Panc1 (cell line): Measurements from ENCODE around the gene ZNF407. TPM values are rescaled to one million over a fixed set of nuclear protein-coding genes. Genes with fewer than 3 reads are reported as not detected.
"Not testable (repeated sequence)": the region's sequence is repeated elsewhere in the genome, so short reads cannot be mapped to it uniquely, and the experiment has no call there.

Experiments
- ATAC-seq: fragments of 200-7000 bp; cut with Tn5 transposase; 2 replicates; pipeline ENCODE4 v1.9.1; 2020; ENCODE audit warnings: mild to moderate bottlenecking, moderate library complexity
- BruUV-seq: library from RNA; stranded (reverse); fragments of 400-500 nt; replicated peaks from 2 replicates; lab custom pipeline; 2021; lab: Mats Ljungman, UMichigan
- CTCF ChIA-PET: fragments of 300-600 bp; sonication (Branson Sonifier 250); formaldehyde crosslinking; loops from one replicate; lab custom pipeline; 2022; ENCODE audit warnings: antibody characterized with exemption; lab: Charles Lee
- POLR2A ChIA-PET: fragments of 300-600 bp; sonication (Branson Sonifier 250); formaldehyde crosslinking; loops from one replicate; lab custom pipeline; 2022; ENCODE audit warnings: antibody characterized with exemption; lab: Charles Lee
- DNase-seq: peaks from one replicate; pipeline ENCODE4 v3.0.0-alpha.2; 2010; ENCODE audit warnings: low read depth, low spot score
- H3K27ac ChIP-seq: 2 replicates; pipeline ENCODE4 v1.5.1; 2011; ENCODE audit warnings: mild to moderate bottlenecking, low read length, inconsistent platforms
- H3K27me3 ChIP-seq: fragments of 200-500 bp; sonication (Bioruptor generic); 2 replicates; pipeline ENCODE4 v1.6.0; 2014; ENCODE audit warnings: low read length, inconsistent platforms; ENCODE audit not compliant: control insufficient read depth, insufficient read depth
- H3K36me3 ChIP-seq: fragments of 200-500 bp; sonication (Bioruptor generic); 2 replicates; pipeline ENCODE4 v1.5.1; 2014; ENCODE audit warnings: inconsistent platforms, mild to moderate bottlenecking, low read length, moderate library complexity; ENCODE audit not compliant: control insufficient read depth, insufficient read depth
- H3K4me1 ChIP-seq: 2 replicates; pipeline ENCODE4 v1.5.1; 2011; ENCODE audit warnings: inconsistent platforms, mild to moderate bottlenecking, low read length, moderate library complexity; ENCODE audit not compliant: control insufficient read depth, insufficient read depth
- H3K4me3 ChIP-seq, 2 experiments: 2 replicates each; pipeline ENCODE4 v1.5.1; 2011 to 2012; ENCODE audit warnings: low read depth in 2 of 2, low read length in 2 of 2, mild to moderate bottlenecking in 2 of 2, inconsistent platforms in 1 of 2, moderate library complexity in 1 of 2
- H3K9me3 ChIP-seq: fragments of 200-500 bp; sonication (Bioruptor generic); 2 replicates; pipeline ENCODE4 v1.5.1; 2014; ENCODE audit warnings: low read depth, mild to moderate bottlenecking, inconsistent platforms, low read length, moderate library complexity; ENCODE audit not compliant: control insufficient read depth, insufficient read depth
- CTCF ChIP-seq: fragments of 450-650 bp; IDR thresholded peaks from 2 replicates; pipeline ENCODE4 v1.5.1; 2017; ENCODE audit warnings: mild to moderate bottlenecking
- POLR2AphosphoS5 ChIP-seq: IDR thresholded peaks from 2 replicates; pipeline ENCODE4 v1.6.1; 2012; ENCODE audit warnings: mild to moderate bottlenecking, low read depth, low read length, moderate library complexity
- REST ChIP-seq, 2 experiments: IDR thresholded peaks; 2 replicates each; pipeline ENCODE4 v1.6.1; 2011 to 2012; ENCODE audit warnings: low read depth in 2 of 2, control low read depth in 1 of 2, low read length in 1 of 2, mild to moderate bottlenecking in 1 of 2, moderate library complexity in 1 of 2; ENCODE audit not compliant: insufficient read depth in 1 of 2
- SIN3A ChIP-seq: IDR thresholded peaks from 2 replicates; pipeline ENCODE4 v1.6.1; 2012; ENCODE audit warnings: low read depth, mild to moderate bottlenecking, low read length, moderate library complexity, borderline replicate concordance; ENCODE audit not compliant: insufficient read depth
- TCF7L2 ChIP-seq: IDR thresholded peaks from 2 replicates; pipeline ENCODE4 v1.6.1; 2011; ENCODE audit warnings: mild to moderate bottlenecking, low read depth, low read length, inconsistent platforms
- in situ Hi-C: cut with HindIII; loops from 2 replicates; pipeline ENCODE4 v1.10.0; 2016; ENCODE audit warnings: low sequenced_read_pairs, low pct_unique_long_range_greater_than_20kb
- intact Hi-C: fragments of 100-400 bp; cut with micrococcal nuclease; formaldehyde crosslinking; loops from one replicate; pipeline ENCODE4 v1.10.0; 2022; ENCODE audit not compliant: unreplicated experiment
- total RNA-seq: library from RNA; stranded (reverse); gene quantifications from one replicate; pipeline ENCODE4 v1.2.1, GENCODE V29; 2021; ENCODE audit not compliant: unreplicated experiment

ZNF407 gene
- total RNA-seq, 1 experiment from 2014 or later = 16.8 TPM

GRCh38 chr18:74562775-74563174, 34.9 kb upstream of the ZNF407 start:
- no TSS peak for BruUV-seq
- ChIA-PET POLR2A (no interaction called here), CTCF (no interaction called here)
- Histone ChIP-seq H3K36me3 (no peaks in the 10 kb centered on the region), H3K9me3 (no peaks in the 10 kb centered on the region), H3K4me1 (no peaks in the 10 kb centered on the region), H3K4me3 (no peak overlapping the region), H3K27ac (no peak overlapping the region), H3K27me3 (peaks cover 6% of the 10 kb centered on the region)
- in situ Hi-C loops (no loop called here), intact Hi-C loops (no loop called here)
- DNase-seq (no peak), ATAC-seq (no peak)
- TF ChIP-seq REST (IDR thresholded peaks at IDR 0.05; ENCODE audit: insufficient read depth in 1 of 2, low read depth in 2 of 2, low read length in 1 of 2) (no peak), CTCF (no peak), SIN3A (no peak), TCF7L2 (no peak), POLR2AphosphoS5 (no peak)

GRCh38 chr18:74563999-74564398, 33.7 kb upstream of the ZNF407 start:
- no peak for ATAC-seq
- Histone ChIP-seq H3K27me3 (peaks cover 7% of the 10 kb centered on the region), H3K4me1 (no peaks in the 10 kb centered on the region), H3K36me3 (no peaks in the 10 kb centered on the region), H3K4me3 (no peak overlapping the region), H3K27ac (no peak overlapping the region), H3K9me3 (no peaks in the 10 kb centered on the region)
- intact Hi-C loops (no loop called here), in situ Hi-C loops (no loop called here)
- POLR2A ChIA-PET = interaction anchor here (0.7 kb wide), 1 partner anchor 301 kb away, joined by 3 read pairs; no protein-coding TSS in a partner anchor
- CTCF ChIA-PET = no interaction called here
- no peak for TF ChIP-seq POLR2AphosphoS5
- TF ChIP-seq TCF7L2 = no peak
- TF ChIP-seq SIN3A = no peak
- TF ChIP-seq CTCF = no peak
- TF ChIP-seq REST (IDR thresholded peaks at IDR 0.05; ENCODE audit: insufficient read depth in 1 of 2, low read depth in 2 of 2, low read length in 1 of 2) = no peak
- DNase-seq = no peak
- BruUV-seq = no TSS peak

- H3K4me1 ChIP-seq, POLR2A ChIA-PET, intact Hi-C loops, in situ Hi-C loops, H3K36me3 ChIP-seq, H3K4me3 ChIP-seq, ATAC-seq, H3K9me3 ChIP-seq, DNase-seq, H3K27ac ChIP-seq, CTCF ChIA-PET, BruUV-seq: not testable (repeated sequence)
- peaks cover 10% of the 10 kb centered on the region for H3K27me3 ChIP-seq
Observed at GRCh38 chr18:74565164-74565563, 32.5 kb upstream of the ZNF407 start.

GRCh38 chr18:74565993-74566392, 31.7 kb upstream of the ZNF407 start:
- POLR2A ChIA-PET, DNase-seq, intact Hi-C loops, ATAC-seq, H3K27ac ChIP-seq, in situ Hi-C loops, H3K9me3 ChIP-seq, H3K4me1 ChIP-seq, H3K36me3 ChIP-seq, CTCF ChIA-PET, BruUV-seq, H3K4me3 ChIP-seq: not testable (repeated sequence)
- H3K27me3 ChIP-seq = peaks cover 14% of the 10 kb centered on the region
